GM23338 (cell line): ENCODE data around the gene COA1. TPM values are rescaled to one million over a fixed set of nuclear protein-coding genes. Genes with fewer than 3 reads are reported as not detected.

Experiments
- ATAC-seq: fragments of 200-7000 bp; cut with Tn5 transposase; 3 replicates; pipeline ENCODE4 v1.9.1; 2020
- DNase-seq: peaks from one replicate; pipeline ENCODE4 v3.0.0-alpha.2; 2015; ENCODE audit warnings: low spot score
- H2AFZ ChIP-seq: fragments of 200-600 bp; sonication (generic); 2 replicates; pipeline ENCODE4 v1.8.0; 2016; ENCODE audit warnings: antibody characterized with exemption, mild to moderate bottlenecking, moderate library complexity
- H3F3A ChIP-seq: fragments of 200-600 bp; sonication (generic); replicated peaks from 2 replicates; pipeline ENCODE4 v1.8.0; 2017; ENCODE audit warnings: antibody characterized with exemption, mixed run types, low read depth
- H3K27ac ChIP-seq: fragments of 200-600 bp; sonication (generic); 2 replicates; pipeline ENCODE4 v1.6.1; 2016; ENCODE audit warnings: low read depth
- H3K27me3 ChIP-seq: fragments of 200-600 bp; sonication (generic); 2 replicates; pipeline ENCODE4 v1.8.0; 2016; ENCODE audit warnings: mild to moderate bottlenecking, mixed run types, moderate library complexity; ENCODE audit not compliant: insufficient read depth
- H3K36me3 ChIP-seq: fragments of 200-600 bp; sonication (generic); 2 replicates; pipeline ENCODE4 v1.8.0; 2016; ENCODE audit warnings: mild to moderate bottlenecking; ENCODE audit not compliant: insufficient read depth
- H3K4me1 ChIP-seq: fragments of 200-600 bp; sonication (generic); 2 replicates; pipeline ENCODE4 v1.8.0; 2016; ENCODE audit warnings: mild to moderate bottlenecking, moderate library complexity; ENCODE audit not compliant: insufficient read depth
- H3K4me2 ChIP-seq: fragments of 200-600 bp; sonication (generic); 2 replicates; pipeline ENCODE4 v1.7.1; 2017; ENCODE audit warnings: mixed run types
- H3K4me3 ChIP-seq: fragments of 200-600 bp; sonication (generic); 2 replicates; pipeline ENCODE4 v1.6.1; 2016; ENCODE audit warnings: mixed run types
- H3K79me2 ChIP-seq: fragments of 200-600 bp; sonication (generic); replicated peaks from 2 replicates; pipeline ENCODE4 v1.8.0; 2017; ENCODE audit warnings: mild to moderate bottlenecking; ENCODE audit not compliant: insufficient read depth
- H3K9me2 ChIP-seq: fragments of 200-600 bp; sonication (generic); 2 replicates; pipeline ENCODE4 v1.8.0; 2017; ENCODE audit not compliant: insufficient read depth
- H4K20me1 ChIP-seq: fragments of 200-600 bp; sonication (generic); replicated peaks from 2 replicates; pipeline ENCODE4 v1.8.0; 2017; ENCODE audit warnings: mild to moderate bottlenecking; ENCODE audit not compliant: insufficient read depth
- H3K27ac Mint-ChIP-seq: 2 replicates; pipeline ENCODE4 v1.8.0; 2020; ENCODE audit warnings: inconsistent platforms, mild to moderate bottlenecking, moderate library complexity, mixed read lengths
- H3K27me3 Mint-ChIP-seq: 3 replicates; pipeline ENCODE4 v1.8.0; 2022; ENCODE audit warnings: low read depth, mild to moderate bottlenecking, moderate library complexity, mixed read lengths, inconsistent platforms; ENCODE audit not compliant: insufficient read depth, poor library complexity
- H3K36me3 Mint-ChIP-seq: 3 replicates; pipeline ENCODE4 v1.8.0; 2021; ENCODE audit warnings: low read depth, mild to moderate bottlenecking, inconsistent platforms, moderate library complexity, mixed read lengths
- H3K4me1 Mint-ChIP-seq: 3 replicates; pipeline ENCODE4 v1.8.0; 2020; ENCODE audit warnings: mild to moderate bottlenecking, inconsistent platforms, mixed read lengths
- H3K4me3 Mint-ChIP-seq: 3 replicates; pipeline ENCODE4 v1.8.0; 2021; ENCODE audit warnings: moderate library complexity, mild to moderate bottlenecking, inconsistent platforms, mixed read lengths
- H3K9me3 Mint-ChIP-seq: 3 replicates; pipeline ENCODE4 v1.8.0; 2020; ENCODE audit warnings: moderate library complexity, mild to moderate bottlenecking, inconsistent platforms, mixed read lengths
- CREB1 ChIP-seq: fragments of 250-450 bp; sonication (Bioruptor Pico); IDR thresholded peaks from 2 replicates; pipeline ENCODE4 v1.5.0; 2020; ENCODE audit warnings: low read depth, mild to moderate bottlenecking, moderate library complexity
- ETS1 ChIP-seq: IDR thresholded peaks from 2 replicates; pipeline ENCODE4 v1.6.1; 2016; ENCODE audit warnings: antibody characterized with exemption
- EZH2 ChIP-seq: fragments of 200-600 bp; sonication (generic); IDR thresholded peaks from one replicate; pipeline ENCODE4 v1.8.0; 2017; ENCODE audit warnings: antibody characterized with exemption, mild to moderate bottlenecking, low read depth; ENCODE audit not compliant: unreplicated experiment
- EZH2phosphoT487 ChIP-seq: fragments of 200-600 bp; sonication (generic); IDR thresholded peaks from one replicate; pipeline ENCODE4 v1.8.1; 2018; ENCODE audit warnings: antibody characterized with exemption; ENCODE audit not compliant: unreplicated experiment
- JUNB ChIP-seq: IDR thresholded peaks from one replicate; pipeline ENCODE4 v1.6.1; 2016; ENCODE audit warnings: antibody characterized with exemption; ENCODE audit not compliant: unreplicated experiment
- NANOG ChIP-seq: IDR thresholded peaks from 2 replicates; pipeline ENCODE4 v1.6.1; 2016; ENCODE audit warnings: antibody characterized with exemption, borderline replicate concordance
- POLR2AphosphoS5 ChIP-seq: IDR thresholded peaks from 2 replicates; pipeline ENCODE4 v1.6.1; 2016; ENCODE audit warnings: antibody characterized with exemption, low read depth
- REST ChIP-seq: IDR thresholded peaks from one replicate; pipeline ENCODE4 v1.6.1; 2018; ENCODE audit warnings: antibody characterized with exemption; ENCODE audit not compliant: unreplicated experiment
- STAT1 ChIP-seq: IDR thresholded peaks from one replicate; pipeline ENCODE4 v1.6.1; 2016; ENCODE audit warnings: antibody characterized with exemption; ENCODE audit not compliant: unreplicated experiment
- ZNF114 ChIP-seq: fragments of 250-450 bp; sonication (Bioruptor Pico); IDR thresholded peaks from 2 replicates; pipeline ENCODE4 v1.5.0; 2020; ENCODE audit warnings: mild to moderate bottlenecking, moderate library complexity
- ZNF331 ChIP-seq: fragments of 250-450 bp; sonication (Bioruptor Pico); IDR thresholded peaks from 2 replicates; pipeline ENCODE4 v1.5.0; 2020; ENCODE audit warnings: low read depth, mild to moderate bottlenecking, moderate library complexity
- polyA plus RNA-seq: library from polyadenylated mRNA; unstranded; fragments of >200 nt; fragmentation: Nextera tagmentation; extraction: Ambion mirVana; gene quantifications from 2 replicates; pipeline ENCODE4 v1.2.1, GENCODE V29; 2016
- total RNA-seq: library from RNA; depleted of rRNA; stranded (reverse); fragments of >200 nt; shearing (Covaris generic); gene quantifications from 2 replicates; pipeline ENCODE4 v1.2.3, GENCODE V29; 2014
- TF ChIP-seq, protein P1 (sequence below), 2 experiments: fragments of 200-600 bp in 1 of 2; sonication (generic) in 1 of 2; conservative IDR thresholded peaks; 2 replicates each; pipeline versions ENCODE4 v1.5.1 to v1.6.1; 2016 to 2017; ENCODE audit warnings: antibody characterized with exemption in 2 of 2, low read depth in 2 of 2, mild to moderate bottlenecking in 2 of 2, moderate library complexity in 1 of 2
- TF ChIP-seq, protein P2 (sequence below): fragments of 250-450 bp; sonication (Bioruptor Pico); IDR thresholded peaks from 2 replicates; pipeline ENCODE4 v1.5.0; 2020; ENCODE audit warnings: mild to moderate bottlenecking, moderate library complexity

COA1 gene
- total and polyA plus RNA-seq, 2 experiments from 2014 or later, result 156 to 158 TPM

DNA sequence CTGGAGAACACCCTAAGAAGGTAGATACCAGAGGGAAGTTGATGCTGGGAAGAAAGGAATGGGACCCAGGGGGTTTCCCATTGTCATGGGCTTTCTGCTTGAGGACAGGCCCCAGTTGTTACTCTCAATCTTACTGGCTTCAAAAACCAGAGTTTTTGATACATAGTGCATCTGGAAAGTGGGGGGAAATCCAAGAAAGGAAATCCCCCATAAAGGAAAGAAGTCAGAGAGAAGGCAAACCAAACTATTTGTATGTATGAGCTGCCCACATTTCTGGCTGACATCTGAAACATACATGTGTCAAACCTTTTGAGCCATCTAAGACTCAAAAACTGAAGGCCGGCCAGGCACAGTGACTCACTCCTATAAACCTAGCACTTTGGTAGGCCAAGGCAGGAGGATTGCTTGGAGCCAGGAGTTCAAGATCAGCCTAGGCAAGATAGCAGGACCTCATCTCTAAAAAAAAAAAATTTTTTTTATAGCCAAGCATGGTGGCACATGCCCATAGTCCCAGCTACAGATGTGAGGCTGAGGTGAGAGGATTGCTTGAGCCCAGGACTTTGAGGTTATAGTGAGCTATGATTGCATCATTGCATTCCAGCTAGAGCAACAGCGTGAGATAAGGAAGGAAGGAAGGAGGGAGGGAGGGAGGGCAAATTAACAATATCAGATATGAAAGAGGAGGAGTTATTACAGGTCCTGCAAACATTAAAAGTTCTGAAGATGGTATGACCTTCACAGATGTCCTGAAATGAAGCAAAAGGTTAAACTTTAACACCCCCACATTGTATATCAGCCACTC lies 6.7 kb upstream of the COA1 start:
- Histone ChIP-seq H3K36me3 (no peaks in the 10 kb centered on the region), H3K4me1 (no peaks in the 10 kb centered on the region), H3K4me3 (no peak overlapping the region), H3K27me3 (no peaks in the 10 kb centered on the region), H3K27ac (no peak overlapping the region), H3F3A (no peaks in the 10 kb centered on the region), H3K79me2 (no peaks in the 10 kb centered on the region), H2AFZ (no peak overlapping the region), H3K4me2 (no peak overlapping the region), H4K20me1 (no peaks in the 10 kb centered on the region), H3K9me2 (0 out of 2 replicates have a peak, but pooled peaks cover 2% of the 10 kb centered on the region)
- H3K4me3 Mint-ChIP-seq, result no peak overlapping the region
- H3K27ac Mint-ChIP-seq, result no peak overlapping the region
- TF ChIP-seq JUNB (no peak), CREB1 (CRISPR knock-in tag) (no peak), EZH2phosphoT487 (no peak), ETS1 (no peak), ZNF331 (CRISPR knock-in tag) (no peak), NANOG (no peak), EZH2 (no peak), REST (no peak), POLR2AphosphoS5 (no peak), STAT1 (no peak), ZNF114 (CRISPR knock-in tag) (no peak)
- TF ChIP-seq, protein P1, sequence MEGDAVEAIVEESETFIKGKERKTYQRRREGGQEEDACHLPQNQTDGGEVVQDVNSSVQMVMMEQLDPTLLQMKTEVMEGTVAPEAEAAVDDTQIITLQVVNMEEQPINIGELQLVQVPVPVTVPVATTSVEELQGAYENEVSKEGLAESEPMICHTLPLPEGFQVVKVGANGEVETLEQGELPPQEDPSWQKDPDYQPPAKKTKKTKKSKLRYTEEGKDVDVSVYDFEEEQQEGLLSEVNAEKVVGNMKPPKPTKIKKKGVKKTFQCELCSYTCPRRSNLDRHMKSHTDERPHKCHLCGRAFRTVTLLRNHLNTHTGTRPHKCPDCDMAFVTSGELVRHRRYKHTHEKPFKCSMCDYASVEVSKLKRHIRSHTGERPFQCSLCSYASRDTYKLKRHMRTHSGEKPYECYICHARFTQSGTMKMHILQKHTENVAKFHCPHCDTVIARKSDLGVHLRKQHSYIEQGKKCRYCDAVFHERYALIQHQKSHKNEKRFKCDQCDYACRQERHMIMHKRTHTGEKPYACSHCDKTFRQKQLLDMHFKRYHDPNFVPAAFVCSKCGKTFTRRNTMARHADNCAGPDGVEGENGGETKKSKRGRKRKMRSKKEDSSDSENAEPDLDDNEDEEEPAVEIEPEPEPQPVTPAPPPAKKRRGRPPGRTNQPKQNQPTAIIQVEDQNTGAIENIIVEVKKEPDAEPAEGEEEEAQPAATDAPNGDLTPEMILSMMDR (conservative IDR thresholded peaks at IDR 0.05; ENCODE audit: low read depth in 2 of 2), result no peak
- TF ChIP-seq, protein P2, sequence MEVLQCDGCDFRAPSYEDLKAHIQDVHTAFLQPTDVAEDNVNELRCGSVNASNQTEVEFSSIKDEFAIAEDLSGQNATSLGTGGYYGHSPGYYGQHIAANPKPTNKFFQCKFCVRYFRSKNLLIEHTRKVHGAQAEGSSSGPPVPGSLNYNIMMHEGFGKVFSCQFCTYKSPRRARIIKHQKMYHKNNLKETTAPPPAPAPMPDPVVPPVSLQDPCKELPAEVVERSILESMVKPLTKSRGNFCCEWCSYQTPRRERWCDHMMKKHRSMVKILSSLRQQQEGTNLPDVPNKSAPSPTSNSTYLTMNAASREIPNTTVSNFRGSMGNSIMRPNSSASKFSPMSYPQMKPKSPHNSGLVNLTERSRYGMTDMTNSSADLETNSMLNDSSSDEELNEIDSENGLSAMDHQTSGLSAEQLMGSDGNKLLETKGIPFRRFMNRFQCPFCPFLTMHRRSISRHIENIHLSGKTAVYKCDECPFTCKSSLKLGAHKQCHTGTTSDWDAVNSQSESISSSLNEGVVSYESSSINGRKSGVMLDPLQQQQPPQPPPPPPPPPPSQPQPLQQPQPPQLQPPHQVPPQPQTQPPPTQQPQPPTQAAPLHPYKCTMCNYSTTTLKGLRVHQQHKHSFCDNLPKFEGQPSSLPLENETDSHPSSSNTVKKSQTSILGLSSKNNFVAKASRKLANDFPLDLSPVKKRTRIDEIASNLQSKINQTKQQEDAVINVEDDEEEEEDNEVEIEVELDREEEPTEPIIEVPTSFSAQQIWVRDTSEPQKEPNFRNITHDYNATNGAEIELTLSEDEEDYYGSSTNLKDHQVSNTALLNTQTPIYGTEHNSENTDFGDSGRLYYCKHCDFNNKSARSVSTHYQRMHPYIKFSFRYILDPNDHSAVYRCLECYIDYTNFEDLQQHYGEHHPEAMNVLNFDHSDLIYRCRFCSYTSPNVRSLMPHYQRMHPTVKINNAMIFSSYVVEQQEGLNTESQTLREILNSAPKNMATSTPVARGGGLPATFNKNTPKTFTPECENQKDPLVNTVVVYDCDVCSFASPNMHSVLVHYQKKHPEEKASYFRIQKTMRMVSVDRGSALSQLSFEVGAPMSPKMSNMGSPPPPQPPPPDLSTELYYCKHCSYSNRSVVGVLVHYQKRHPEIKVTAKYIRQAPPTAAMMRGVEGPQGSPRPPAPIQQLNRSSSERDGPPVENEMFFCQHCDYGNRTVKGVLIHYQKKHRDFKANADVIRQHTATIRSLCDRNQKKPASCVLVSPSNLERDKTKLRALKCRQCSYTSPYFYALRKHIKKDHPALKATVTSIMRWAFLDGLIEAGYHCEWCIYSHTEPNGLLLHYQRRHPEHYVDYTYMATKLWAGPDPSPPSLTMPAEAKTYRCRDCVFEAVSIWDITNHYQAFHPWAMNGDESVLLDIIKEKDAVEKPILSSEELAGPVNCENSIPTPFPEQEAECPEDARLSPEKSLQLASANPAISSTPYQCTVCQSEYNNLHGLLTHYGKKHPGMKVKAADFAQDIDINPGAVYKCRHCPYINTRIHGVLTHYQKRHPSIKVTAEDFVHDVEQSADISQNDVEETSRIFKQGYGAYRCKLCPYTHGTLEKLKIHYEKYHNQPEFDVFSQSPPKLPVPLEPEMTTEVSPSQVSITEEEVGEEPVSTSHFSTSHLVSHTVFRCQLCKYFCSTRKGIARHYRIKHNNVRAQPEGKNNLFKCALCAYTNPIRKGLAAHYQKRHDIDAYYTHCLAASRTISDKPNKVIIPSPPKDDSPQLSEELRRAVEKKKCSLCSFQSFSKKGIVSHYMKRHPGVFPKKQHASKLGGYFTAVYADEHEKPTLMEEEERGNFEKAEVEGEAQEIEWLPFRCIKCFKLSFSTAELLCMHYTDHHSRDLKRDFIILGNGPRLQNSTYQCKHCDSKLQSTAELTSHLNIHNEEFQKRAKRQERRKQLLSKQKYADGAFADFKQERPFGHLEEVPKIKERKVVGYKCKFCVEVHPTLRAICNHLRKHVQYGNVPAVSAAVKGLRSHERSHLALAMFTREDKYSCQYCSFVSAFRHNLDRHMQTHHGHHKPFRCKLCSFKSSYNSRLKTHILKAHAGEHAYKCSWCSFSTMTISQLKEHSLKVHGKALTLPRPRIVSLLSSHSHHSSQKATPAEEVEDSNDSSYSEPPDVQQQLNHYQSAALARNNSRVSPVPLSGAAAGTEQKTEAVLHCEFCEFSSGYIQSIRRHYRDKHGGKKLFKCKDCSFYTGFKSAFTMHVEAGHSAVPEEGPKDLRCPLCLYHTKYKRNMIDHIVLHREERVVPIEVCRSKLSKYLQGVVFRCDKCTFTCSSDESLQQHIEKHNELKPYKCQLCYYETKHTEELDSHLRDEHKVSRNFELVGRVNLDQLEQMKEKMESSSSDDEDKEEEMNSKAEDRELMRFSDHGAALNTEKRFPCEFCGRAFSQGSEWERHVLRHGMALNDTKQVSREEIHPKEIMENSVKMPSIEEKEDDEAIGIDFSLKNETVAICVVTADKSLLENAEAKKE (CRISPR knock-in tag), result no peak
- peaks cover 4% of the 10 kb centered on the region for H3K4me1 Mint-ChIP-seq
- H3K27me3 Mint-ChIP-seq, result peaks cover 8% of the 10 kb centered on the region
- peaks cover 6% of the 10 kb centered on the region for H3K36me3 Mint-ChIP-seq
- ATAC-seq (no peak), DNase-seq (no peak)
- H3K9me3 Mint-ChIP-seq, result peaks cover 10% of the 10 kb centered on the region
